Calu3 (cell line): ENCODE measurements around the gene MRFAP1. TPM values are rescaled to one million over a fixed set of nuclear protein-coding genes. Genes with fewer than 3 reads are reported as not detected.

ENCODE experiments used
- BruUV-seq: library from RNA; stranded (reverse); fragments of 400-500 nt; replicated peaks from 2 replicates; lab custom pipeline; 2021; lab: Mats Ljungman, UMichigan
- CTCF ChIA-PET: fragments of 300-600 bp; sonication (Branson Sonifier 250); formaldehyde crosslinking; loops from one replicate; lab custom pipeline; 2022; ENCODE audit warnings: antibody characterized with exemption; lab: Charles Lee
- DNase-seq: peaks from one replicate; pipeline ENCODE4 v3.0.0; 2022
- H3K27ac Mint-ChIP-seq: one replicate; pipeline ENCODE4 v1.8.0; 2022; ENCODE audit warnings: mixed read lengths; ENCODE audit not compliant: unreplicated experiment
- H3K27me3 Mint-ChIP-seq: one replicate; pipeline ENCODE4 v1.8.0; 2022; ENCODE audit warnings: mixed read lengths; ENCODE audit not compliant: unreplicated experiment
- H3K36me3 Mint-ChIP-seq: one replicate; pipeline ENCODE4 v1.8.0; 2022; ENCODE audit warnings: mild to moderate bottlenecking, moderate library complexity, mixed read lengths; ENCODE audit not compliant: insufficient read depth, unreplicated experiment
- H3K4me1 Mint-ChIP-seq: one replicate; pipeline ENCODE4 v1.8.0; 2022; ENCODE audit warnings: mild to moderate bottlenecking, low read depth, mixed read lengths; ENCODE audit not compliant: unreplicated experiment
- H3K4me3 Mint-ChIP-seq: one replicate; pipeline ENCODE4 v1.8.0; 2022; ENCODE audit warnings: mild to moderate bottlenecking, low read depth, moderate library complexity, mixed read lengths; ENCODE audit not compliant: unreplicated experiment
- H3K9me3 Mint-ChIP-seq: one replicate; pipeline ENCODE4 v1.8.0; 2022; ENCODE audit warnings: low read depth, mixed read lengths; ENCODE audit not compliant: unreplicated experiment
- intact Hi-C: fragments of 100-400 bp; cut with micrococcal nuclease; formaldehyde crosslinking; loops from one replicate; pipeline ENCODE4 v1.10.0; 2022; ENCODE audit not compliant: unreplicated experiment
- total RNA-seq: library from RNA; stranded (reverse); gene quantifications from 2 replicates; pipeline ENCODE4 v1.2.3, GENCODE V29; 2022
- TF ChIP-seq, protein P1 (sequence below): fragments of 200-600 bp; IDR thresholded peaks from one replicate; pipeline ENCODE4 v1.8.0; 2022; ENCODE audit warnings: antibody characterized with exemption; ENCODE audit not compliant: unreplicated experiment

MRFAP1 gene
- total RNA-seq, 1 experiment from 2014 or later = 151 TPM

GRCh38 chr4:6680372-6681034 is 40.0 kb downstream of the MRFAP1 start:
- H3K36me3 Mint-ChIP-seq = peaks cover 24% of the 10 kb centered on the region
- CTCF ChIA-PET = interaction anchor here (0.5 kb wide), 1 partner anchor 14 kb away, joined by 4 read pairs; no protein-coding TSS in a partner anchor
- no peak overlapping the region for H3K27ac Mint-ChIP-seq
- no peaks in the 10 kb centered on the region for H3K9me3 Mint-ChIP-seq
- no peak for DNase-seq
- peaks cover 16% of the 10 kb centered on the region for H3K4me1 Mint-ChIP-seq
- H3K27me3 Mint-ChIP-seq = no peaks in the 10 kb centered on the region
- no peak overlapping the region for H3K4me3 Mint-ChIP-seq
- intact Hi-C loops = no loop called here
- BruUV-seq = no TSS peak
- TF ChIP-seq, protein P1, sequence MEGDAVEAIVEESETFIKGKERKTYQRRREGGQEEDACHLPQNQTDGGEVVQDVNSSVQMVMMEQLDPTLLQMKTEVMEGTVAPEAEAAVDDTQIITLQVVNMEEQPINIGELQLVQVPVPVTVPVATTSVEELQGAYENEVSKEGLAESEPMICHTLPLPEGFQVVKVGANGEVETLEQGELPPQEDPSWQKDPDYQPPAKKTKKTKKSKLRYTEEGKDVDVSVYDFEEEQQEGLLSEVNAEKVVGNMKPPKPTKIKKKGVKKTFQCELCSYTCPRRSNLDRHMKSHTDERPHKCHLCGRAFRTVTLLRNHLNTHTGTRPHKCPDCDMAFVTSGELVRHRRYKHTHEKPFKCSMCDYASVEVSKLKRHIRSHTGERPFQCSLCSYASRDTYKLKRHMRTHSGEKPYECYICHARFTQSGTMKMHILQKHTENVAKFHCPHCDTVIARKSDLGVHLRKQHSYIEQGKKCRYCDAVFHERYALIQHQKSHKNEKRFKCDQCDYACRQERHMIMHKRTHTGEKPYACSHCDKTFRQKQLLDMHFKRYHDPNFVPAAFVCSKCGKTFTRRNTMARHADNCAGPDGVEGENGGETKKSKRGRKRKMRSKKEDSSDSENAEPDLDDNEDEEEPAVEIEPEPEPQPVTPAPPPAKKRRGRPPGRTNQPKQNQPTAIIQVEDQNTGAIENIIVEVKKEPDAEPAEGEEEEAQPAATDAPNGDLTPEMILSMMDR = no peak

- peak; percentile 52 for DNase-seq
- BruUV-seq = no TSS peak
- Mint-ChIP-seq H3K9me3 (no peaks in the 10 kb centered on the region), H3K4me1 (peaks cover 9% of the 10 kb centered on the region), H3K27ac (no peak overlapping the region), H3K4me3 (no peak overlapping the region), H3K36me3 (peaks cover 21% of the 10 kb centered on the region), H3K27me3 (no peaks in the 10 kb centered on the region)
- TF ChIP-seq, protein P1 = peak; percentile 38
- intact Hi-C loops = no loop called here
- CTCF ChIA-PET = interaction anchor here (0.5 kb wide), 1 partner anchor 15 kb away, joined by 4 read pairs; no protein-coding TSS in a partner anchor
These were observed 40.7 kb downstream of the MRFAP1 start for GRCh38 chr4:6681191-6681590.

GRCh38 chr4:6682862-6683590 is 42.5 kb downstream of the MRFAP1 start:
- no peak for DNase-seq
- no peaks in the 10 kb centered on the region for H3K9me3 Mint-ChIP-seq
- peaks cover 6% of the 10 kb centered on the region for H3K4me1 Mint-ChIP-seq
- CTCF ChIA-PET = interaction anchor here (0.9 kb wide), 1 partner anchor 8 kb away, joined by 3 read pairs; no protein-coding TSS in a partner anchor
- intact Hi-C loops = no loop called here
- no peak overlapping the region for H3K4me3 Mint-ChIP-seq
- H3K27me3 Mint-ChIP-seq = no peaks in the 10 kb centered on the region
- H3K36me3 Mint-ChIP-seq = peaks cover 13% of the 10 kb centered on the region
- TF ChIP-seq, protein P1 = no peak
- H3K27ac Mint-ChIP-seq = no peak overlapping the region
- BruUV-seq = no TSS peak

DNA sequence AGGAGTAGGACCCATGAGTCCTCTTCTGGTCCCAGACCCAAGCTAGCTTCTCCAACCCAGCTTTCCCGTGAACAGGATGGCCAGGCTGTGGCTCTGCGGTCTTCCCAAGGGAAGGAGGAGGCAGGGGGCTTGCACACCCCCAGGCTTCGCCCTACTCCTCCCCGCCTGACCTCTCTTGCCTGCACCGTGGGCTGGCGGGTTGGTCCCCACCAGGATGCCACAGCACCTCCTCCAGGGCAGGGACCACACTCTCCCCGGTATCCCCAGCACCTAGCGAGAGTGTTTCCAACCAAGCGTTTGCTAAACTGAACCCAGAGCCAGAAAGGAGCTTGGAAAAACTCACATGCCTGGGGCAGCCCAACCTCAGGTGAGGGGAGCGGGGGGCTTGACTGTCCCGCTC is 44.2 kb downstream of the MRFAP1 start:
- H3K4me3 Mint-ChIP-seq = no peak overlapping the region
- CTCF ChIA-PET = no interaction called here

More for the DNA sequence above, 44.2 kb downstream of the MRFAP1 start:
- no peaks in the 10 kb centered on the region for H3K9me3 Mint-ChIP-seq
- no peak for DNase-seq
- TF ChIP-seq, protein P1 = no peak
- intact Hi-C loops = no loop called here
- H3K36me3 Mint-ChIP-seq = peaks cover 24% of the 10 kb centered on the region
- no peaks in the 10 kb centered on the region for H3K27me3 Mint-ChIP-seq
- no TSS peak for BruUV-seq
- peaks cover 20% of the 10 kb centered on the region for H3K4me1 Mint-ChIP-seq
- no peak overlapping the region for H3K27ac Mint-ChIP-seq
